Smooth muscle cell (in vitro differentiated cells): ENCODE results near the gene ZCCHC7. TPM values are rescaled to one million over a fixed set of nuclear protein-coding genes. Genes with fewer than 3 reads are reported as not detected.

ENCODE experiments used
- DNase-seq: peaks from one replicate; lab custom pipeline; 2025; ENCODE audit not compliant: unreplicated experiment; lab: John Stamatoyannopoulos, UW
- H2AFZ ChIP-seq: fragments of 200-600 bp; sonication (generic); 2 replicates; pipeline ENCODE4 v1.6.0; 2016; ENCODE audit warnings: antibody characterized with exemption, low read depth, mild to moderate bottlenecking
- H3F3A ChIP-seq: fragments of 200-600 bp; sonication (generic); 2 replicates; pipeline ENCODE4 v1.6.0; 2017; ENCODE audit warnings: antibody characterized with exemption, low read depth
- H3K27ac ChIP-seq: fragments of 200-600 bp; sonication (generic); 2 replicates; pipeline ENCODE4 v1.5.1; 2016; ENCODE audit warnings: low read depth, mild to moderate bottlenecking
- H3K27me3 ChIP-seq: fragments of 200-600 bp; sonication (generic); 2 replicates; pipeline ENCODE4 v1.6.1; 2016; ENCODE audit warnings: low read depth, mild to moderate bottlenecking
- H3K36me3 ChIP-seq: fragments of 200-600 bp; sonication (generic); 2 replicates; pipeline ENCODE4 v1.5.1; 2016; ENCODE audit warnings: low read depth
- H3K4me1 ChIP-seq: fragments of 200-600 bp; sonication (generic); 2 replicates; pipeline ENCODE4 v1.5.1; 2016; ENCODE audit warnings: low read depth
- H3K4me2 ChIP-seq: fragments of 200-600 bp; sonication (generic); 2 replicates; pipeline ENCODE4 v1.6.0; 2016; ENCODE audit warnings: mild to moderate bottlenecking
- H3K4me3 ChIP-seq: fragments of 200-600 bp; sonication (generic); 2 replicates; pipeline ENCODE4 v1.5.1; 2016; ENCODE audit warnings: mild to moderate bottlenecking
- H3K79me2 ChIP-seq: fragments of 200-600 bp; sonication (generic); 2 replicates; pipeline ENCODE4 v1.6.0; 2016; ENCODE audit warnings: low read depth, mild to moderate bottlenecking
- H3K9ac ChIP-seq: fragments of 200-600 bp; sonication (generic); 2 replicates; pipeline ENCODE4 v1.6.0; 2016; ENCODE audit warnings: low read depth
- H3K9me3 ChIP-seq: fragments of 200-600 bp; sonication (generic); replicated peaks from 2 replicates; pipeline ENCODE4 v1.5.1; 2016; ENCODE audit warnings: low read depth
- H4K20me1 ChIP-seq: fragments of 200-600 bp; sonication (generic); 2 replicates; pipeline ENCODE4 v1.6.0; 2016; ENCODE audit warnings: low read depth
- CTCF ChIP-seq: fragments of 200-600 bp; sonication (generic); IDR thresholded peaks from 2 replicates; pipeline ENCODE4 v1.5.1; 2017; ENCODE audit warnings: borderline replicate concordance, mild to moderate bottlenecking, antibody characterized with exemption; ENCODE audit not compliant: insufficient read depth, poor library complexity, severe bottlenecking
- WGBS: methylation state at CpG from one replicate; pipeline ENCODE4 v1.1.7; 2016; ENCODE audit warnings: low lambda C conversion rate; 5-methylcytosine and 5-hydroxymethylcytosine counted together
- polyA plus RNA-seq: library from polyadenylated mRNA; unstranded; fragments of >200 nt; fragmentation: Nextera tagmentation; extraction: Ambion mirVana; gene quantifications from 2 replicates; pipeline ENCODE4 v1.2.1, GENCODE V29; 2016
- total RNA-seq: library from RNA; depleted of rRNA; stranded (reverse); fragments of >200 nt; gene quantifications from 2 replicates; pipeline ENCODE4 v1.2.3, GENCODE V29; 2014

The ZCCHC7 gene
- total and polyA plus RNA-seq, 2 experiments from 2014 or later, result 19.0 to 24.7 TPM

- Histone ChIP-seq H3F3A (no peaks in the 10 kb centered on the region), H3K4me2 (peak overlapping the region; percentile 94), H3K4me3 (peak overlapping the region; percentile 76), H4K20me1 (peaks cover 40% of the 10 kb centered on the region), H3K4me1 (peaks cover 6% of the 10 kb centered on the region), H3K36me3 (no peaks in the 10 kb centered on the region), H2AFZ (no peak overlapping the region), H3K9ac (peak overlapping the region; percentile 16), H3K27ac (no peak overlapping the region), H3K27me3 (no peaks in the 10 kb centered on the region), H3K9me3 (no peaks in the 10 kb centered on the region), H3K79me2 (peaks cover 55% of the 10 kb centered on the region)
- DNase-seq, result no peak
- TF ChIP-seq CTCF, result no peak
- WGBS, result 83% methylated on average over 4 of the region's 4 CpGs
Measured at GRCh38 chr9:37121881-37122280, 1.5 kb downstream of the ZCCHC7 start.

GRCh38 chr9:37126214-37126788, 5.9 kb downstream of the ZCCHC7 start:
- WGBS, result 95% methylated on average over 6 of the region's 6 CpGs
- no peak for TF ChIP-seq CTCF
- H3K4me2 ChIP-seq, result no peak overlapping the region

GRCh38 chr9:37127018-37127417, 6.6 kb downstream of the ZCCHC7 start:
- WGBS, result 97% methylated on average over 3 of the region's 3 CpGs
- H3K36me3 ChIP-seq, result no peaks in the 10 kb centered on the region
- H3K79me2 ChIP-seq, result peaks cover 68% of the 10 kb centered on the region
- H3K4me1 ChIP-seq, result peaks cover 2% of the 10 kb centered on the region
- no peak overlapping the region for H3K9ac ChIP-seq
- H3K9me3 ChIP-seq, result no peaks in the 10 kb centered on the region
- no peak for DNase-seq
- H3K4me3 ChIP-seq, result no peak overlapping the region
- H3F3A ChIP-seq, result no peaks in the 10 kb centered on the region
- H3K4me2 ChIP-seq, result no peak overlapping the region
- H4K20me1 ChIP-seq, result peaks cover 74% of the 10 kb centered on the region
- H3K27me3 ChIP-seq, result no peaks in the 10 kb centered on the region
- no peak overlapping the region for H2AFZ ChIP-seq
- TF ChIP-seq CTCF, result no peak
- H3K27ac ChIP-seq, result no peak overlapping the region

More at GRCh38 chr9:37126214-37126788, 5.9 kb downstream of the ZCCHC7 start:
- Histone ChIP-seq H3K9me3 (no peaks in the 10 kb centered on the region), H3K79me2 (peaks cover 74% of the 10 kb centered on the region), H3K27me3 (no peaks in the 10 kb centered on the region), H4K20me1 (peaks cover 78% of the 10 kb centered on the region), H3K4me1 (peaks cover 6% of the 10 kb centered on the region), H3K9ac (no peak overlapping the region), H3K4me3 (no peak overlapping the region), H2AFZ (no peak overlapping the region), H3F3A (no peaks in the 10 kb centered on the region), H3K36me3 (no peaks in the 10 kb centered on the region), H3K27ac (no peak overlapping the region)
- DNase-seq, result no peak

- Histone ChIP-seq H3K4me2 (no peak overlapping the region), H3K79me2 (peaks cover 63% of the 10 kb centered on the region), H4K20me1 (peaks cover 68% of the 10 kb centered on the region), H3K4me1 (no peaks in the 10 kb centered on the region), H3K27me3 (no peaks in the 10 kb centered on the region), H3K9me3 (no peaks in the 10 kb centered on the region), H2AFZ (no peak overlapping the region), H3F3A (no peaks in the 10 kb centered on the region), H3K27ac (no peak overlapping the region), H3K36me3 (no peaks in the 10 kb centered on the region), H3K4me3 (no peak overlapping the region), H3K9ac (no peak overlapping the region)
- WGBS, result 99% methylated on average over 3 of the region's 3 CpGs
- no peak for TF ChIP-seq CTCF
- no peak for DNase-seq
Measured at GRCh38 chr9:37128051-37128450, 7.7 kb downstream of the ZCCHC7 start.
